GM21526 (cell line): Measurements from ENCODE around the gene REG4.
"Not testable (repeated sequence)": the region's sequence is repeated elsewhere in the genome, so short reads cannot be mapped to it uniquely, and the experiment has no call there.

Experiments used
- ATAC-seq: cut with Tn5 transposase; IDR thresholded peaks from one replicate; pipeline ENCODE4 v1.9.1; 2021; ENCODE audit warnings: moderate library complexity; ENCODE audit not compliant: unreplicated experiment, low FRiP score

The REG4 gene

DNA sequence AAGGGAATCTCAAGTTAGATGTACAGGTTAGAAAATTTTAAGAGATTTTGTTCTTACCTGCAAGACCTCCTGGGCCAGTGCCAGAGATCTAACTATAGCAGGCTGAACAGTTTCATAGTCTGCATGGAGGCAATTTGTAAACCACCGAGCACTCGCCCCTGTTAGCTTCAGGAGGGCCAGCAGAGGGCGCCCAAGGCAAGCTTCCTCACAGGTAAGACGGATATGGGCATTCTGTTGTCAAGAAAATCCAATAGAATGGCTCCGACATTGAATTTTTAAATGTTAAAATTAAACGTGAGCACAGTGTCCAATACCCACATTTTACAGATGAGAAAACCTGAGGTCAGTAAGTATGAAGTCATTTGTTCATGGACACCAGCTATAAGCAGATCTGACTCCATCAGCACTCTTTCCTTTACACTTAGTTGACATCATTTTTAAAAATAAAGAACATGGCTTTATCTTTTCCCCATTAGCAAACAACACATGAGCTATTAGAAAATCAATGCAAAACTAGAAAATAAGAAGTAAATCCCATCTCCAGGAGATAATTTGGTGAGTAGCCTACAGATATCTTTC lies 2.2 kb downstream of the REG4 start:
- no peak for ATAC-seq

DNA sequence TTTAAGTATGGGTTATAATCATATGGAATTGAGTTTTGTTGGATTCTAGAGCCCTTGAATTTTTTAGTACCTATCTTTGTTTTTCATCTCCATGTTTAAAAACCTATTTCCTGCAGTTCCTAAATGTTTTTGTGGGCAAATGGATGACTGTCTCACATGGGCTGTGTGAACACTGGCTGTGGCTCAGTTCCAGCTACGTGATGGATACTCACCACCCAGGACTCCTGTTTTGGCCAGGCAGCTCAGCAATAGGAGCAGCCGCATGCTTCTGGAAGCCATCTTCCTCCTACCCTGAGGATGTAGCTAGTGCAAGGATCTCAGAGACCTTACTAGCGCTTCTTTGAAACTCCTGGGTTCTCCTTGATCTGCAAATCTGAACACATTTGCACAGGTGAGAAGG lies 2.8 kb downstream of the REG4 start:
- no peak for ATAC-seq

DNA sequence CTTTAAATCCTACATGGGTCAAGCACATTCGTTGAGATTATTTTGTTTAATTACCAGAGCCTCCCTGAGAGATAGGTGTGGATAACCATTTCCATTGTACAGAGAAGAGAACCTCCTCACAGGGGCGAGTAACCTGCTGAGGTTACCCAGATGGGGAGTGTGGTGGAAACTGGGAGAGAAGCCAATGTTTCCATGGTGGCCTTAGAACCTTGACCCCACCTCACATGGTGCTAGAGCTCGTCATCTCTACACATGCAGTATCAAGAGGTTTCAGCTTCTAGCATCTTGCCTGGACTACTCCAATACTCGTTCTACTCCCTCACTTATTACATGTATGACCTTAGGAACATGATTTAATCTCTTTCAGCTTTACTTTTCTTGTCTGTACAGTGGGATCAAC lies 4.8 kb downstream of the REG4 start:
- ATAC-seq = no peak

DNA sequence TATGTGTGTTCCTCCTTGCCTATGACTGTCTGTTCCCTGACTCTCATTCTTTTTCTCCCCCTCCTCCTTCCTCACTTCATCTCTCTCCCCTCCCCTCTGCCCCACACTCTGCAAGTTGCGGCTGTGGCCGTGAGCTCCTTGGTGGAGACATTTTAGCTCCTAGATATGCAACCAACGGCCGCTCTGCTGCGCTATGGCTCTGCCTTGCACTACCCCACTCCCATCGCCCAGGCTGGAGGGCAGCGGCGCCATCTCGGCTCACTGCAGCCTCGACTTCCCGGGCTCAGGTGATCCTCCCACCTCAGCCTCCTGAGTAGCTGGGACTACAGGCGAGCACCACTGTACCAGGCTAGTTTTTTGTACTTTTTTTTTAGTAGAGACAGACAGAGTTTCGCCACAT lies 5.5 kb downstream of the REG4 start:
- ATAC-seq = no peak

DNA sequence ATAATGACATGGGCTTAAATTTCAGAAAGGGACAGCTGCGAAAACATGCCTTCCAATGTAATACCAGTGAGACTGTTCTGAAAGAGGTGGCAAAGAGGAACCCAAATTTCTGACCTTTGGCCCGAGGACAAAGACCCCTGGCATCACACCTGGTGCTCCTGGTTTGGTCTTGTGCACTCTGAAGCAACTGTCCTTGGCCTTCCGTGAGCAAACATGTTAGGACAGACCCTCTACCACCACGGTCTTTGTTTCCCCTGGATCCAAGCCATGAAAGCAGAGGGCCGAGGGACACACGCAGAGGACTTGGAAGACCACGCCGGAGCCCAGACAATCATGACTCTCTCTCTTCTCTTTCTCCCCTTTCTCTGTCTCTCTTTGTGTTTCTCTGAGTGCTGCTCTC lies 6.0 kb downstream of the REG4 start:
- ATAC-seq = no peak

DNA sequence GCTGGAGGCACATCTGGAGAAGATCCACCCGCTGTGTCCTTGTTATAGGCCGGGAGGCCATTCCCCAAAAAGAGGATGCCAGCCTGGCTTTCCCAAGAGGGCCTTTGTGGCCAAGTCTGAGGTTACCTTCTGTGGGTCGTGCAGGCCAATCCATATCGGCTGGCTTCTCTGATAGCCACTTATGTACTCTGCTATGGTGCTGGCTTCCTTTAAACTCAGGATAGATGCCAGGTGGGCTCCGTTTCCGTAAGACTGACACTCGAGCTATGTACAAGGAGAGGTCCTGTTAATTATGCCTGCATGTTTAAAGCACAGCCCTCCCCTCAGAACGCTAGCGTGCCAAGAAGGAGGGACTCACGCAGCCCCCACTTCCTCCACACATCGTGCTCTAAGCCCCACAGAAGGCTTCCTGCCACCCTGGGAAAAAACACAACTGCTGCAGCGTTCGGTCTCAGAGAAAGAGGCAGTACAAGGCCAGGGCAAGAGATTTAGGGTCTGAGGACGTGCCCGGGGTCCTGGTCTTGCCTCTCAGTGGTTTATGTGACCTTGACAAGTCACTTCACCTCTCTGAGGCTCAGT lies 11.6 kb downstream of the REG4 start:
- ATAC-seq = no peak

DNA sequence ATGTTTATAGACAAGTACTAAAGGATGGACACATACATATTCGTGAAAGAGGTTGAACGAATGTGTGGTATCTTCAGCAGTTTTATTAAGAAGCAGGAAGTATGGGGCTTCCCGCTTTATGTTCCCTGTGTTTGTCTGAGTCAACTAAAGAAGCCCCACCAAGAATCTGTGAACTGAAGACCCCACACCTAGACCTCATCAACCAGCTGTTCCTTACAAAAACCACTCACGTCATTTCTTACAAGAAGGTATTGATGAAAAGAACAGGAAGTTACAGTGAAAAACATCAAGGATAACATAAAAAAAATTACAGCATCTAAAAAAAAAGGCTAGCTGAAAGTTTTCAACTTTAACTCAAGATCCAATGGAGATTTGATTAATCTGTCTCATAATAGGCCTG lies 12.3 kb downstream of the REG4 start:
- ATAC-seq = no peak

DNA sequence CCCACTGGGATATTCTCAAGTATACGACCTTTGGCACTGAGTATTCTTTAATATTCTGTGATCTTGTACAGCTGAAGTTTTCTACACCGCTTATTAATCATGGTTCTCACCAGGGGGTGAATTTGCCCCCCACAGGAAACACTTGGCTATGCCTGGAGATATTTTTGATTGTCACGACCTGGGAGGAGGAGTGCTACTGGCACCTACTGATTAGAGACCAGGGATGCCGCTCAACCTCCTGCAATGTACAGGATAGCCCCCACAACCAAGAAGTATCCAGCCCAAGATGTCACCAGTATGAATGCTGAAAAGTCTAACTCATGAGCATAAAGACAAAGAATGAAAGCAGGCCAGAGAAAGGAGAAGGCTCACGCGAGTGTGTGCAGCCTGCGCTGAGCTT lies 13.7 kb downstream of the REG4 start:
- no peak for ATAC-seq

DNA sequence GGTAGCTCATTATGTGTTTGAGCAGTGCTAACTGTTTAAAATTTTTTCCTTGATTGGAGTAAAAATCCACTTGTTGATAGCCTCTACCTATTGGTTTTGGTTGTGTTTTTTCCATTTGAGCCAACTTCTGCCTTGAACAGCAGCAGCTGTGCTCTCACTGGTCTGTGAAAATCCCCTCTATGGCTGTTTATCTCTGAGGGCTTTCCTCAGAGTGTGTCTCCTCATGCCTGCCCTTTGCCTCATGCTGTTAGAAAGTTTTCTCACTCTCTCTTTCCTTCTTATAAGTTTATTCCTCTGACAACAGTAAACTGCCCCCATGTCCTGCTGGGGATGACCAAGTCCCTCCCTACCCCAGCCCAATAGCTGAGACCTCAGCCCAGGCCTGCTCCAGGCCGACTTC lies 14.1 kb downstream of the REG4 start:
- ATAC-seq = no peak

DNA sequence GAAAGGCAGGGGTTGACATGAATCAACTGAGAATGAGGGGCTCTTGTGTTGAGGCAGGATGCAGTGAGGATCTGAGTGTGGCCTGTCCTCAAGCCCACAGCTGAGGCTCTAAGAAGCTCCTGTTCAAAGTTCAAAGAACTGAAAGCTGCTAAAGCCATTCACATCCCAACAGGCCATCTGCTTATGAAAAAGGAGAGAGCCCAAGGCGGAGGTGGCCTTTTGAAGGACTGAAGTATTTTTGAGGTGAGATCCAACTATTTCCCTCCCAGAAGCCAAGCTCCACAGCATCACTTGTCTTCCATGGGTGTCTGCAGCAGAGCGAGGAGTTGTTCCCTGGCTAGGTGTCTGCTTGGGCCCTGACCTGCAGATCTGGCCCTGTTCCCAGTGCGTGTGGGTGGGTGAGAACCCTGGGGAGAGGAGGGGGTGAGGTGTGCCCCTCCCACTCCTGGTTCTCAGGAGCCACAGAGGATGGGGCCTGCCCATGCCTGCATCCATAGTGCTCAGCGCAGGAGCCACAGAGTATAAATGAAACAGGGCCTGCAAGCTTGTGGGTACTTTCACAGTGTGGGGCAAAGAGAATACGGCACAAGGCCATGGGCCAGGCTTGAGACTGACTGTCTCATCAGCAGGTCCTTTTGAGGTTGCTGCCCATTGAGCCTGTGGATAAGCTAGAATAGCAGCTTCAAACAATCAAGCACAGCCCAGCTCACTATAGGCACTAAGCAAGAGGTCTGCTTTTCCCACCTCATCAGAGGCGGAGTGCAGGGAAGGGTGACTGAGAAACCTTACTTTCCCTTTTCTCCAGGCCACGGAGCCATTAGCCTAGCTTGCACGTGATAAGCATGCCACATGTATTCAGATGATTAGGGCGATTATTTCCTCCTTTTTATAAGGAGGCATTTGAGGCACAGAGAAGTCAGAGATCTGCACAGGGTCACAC lies 15.7 kb downstream of the REG4 start:
- ATAC-seq = no peak

DNA sequence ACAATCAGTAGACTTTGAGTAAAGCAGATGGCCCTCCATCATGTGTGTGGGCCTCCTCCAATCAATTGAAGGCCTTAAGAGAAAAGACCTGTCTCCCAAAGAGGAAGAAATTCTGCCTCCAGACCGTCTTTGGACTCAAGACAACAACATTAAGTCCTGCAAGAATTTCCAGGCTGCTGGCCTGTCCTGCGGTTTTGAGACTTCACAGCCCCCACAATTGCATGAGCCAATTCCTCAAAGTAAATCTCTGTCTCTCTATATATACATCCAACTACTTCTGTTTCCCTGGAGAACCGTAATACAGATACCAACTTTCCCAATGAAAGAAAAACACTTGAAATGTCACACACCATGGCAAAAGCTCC lies 16.4 kb downstream of the REG4 start:
- no peak for ATAC-seq

DNA sequence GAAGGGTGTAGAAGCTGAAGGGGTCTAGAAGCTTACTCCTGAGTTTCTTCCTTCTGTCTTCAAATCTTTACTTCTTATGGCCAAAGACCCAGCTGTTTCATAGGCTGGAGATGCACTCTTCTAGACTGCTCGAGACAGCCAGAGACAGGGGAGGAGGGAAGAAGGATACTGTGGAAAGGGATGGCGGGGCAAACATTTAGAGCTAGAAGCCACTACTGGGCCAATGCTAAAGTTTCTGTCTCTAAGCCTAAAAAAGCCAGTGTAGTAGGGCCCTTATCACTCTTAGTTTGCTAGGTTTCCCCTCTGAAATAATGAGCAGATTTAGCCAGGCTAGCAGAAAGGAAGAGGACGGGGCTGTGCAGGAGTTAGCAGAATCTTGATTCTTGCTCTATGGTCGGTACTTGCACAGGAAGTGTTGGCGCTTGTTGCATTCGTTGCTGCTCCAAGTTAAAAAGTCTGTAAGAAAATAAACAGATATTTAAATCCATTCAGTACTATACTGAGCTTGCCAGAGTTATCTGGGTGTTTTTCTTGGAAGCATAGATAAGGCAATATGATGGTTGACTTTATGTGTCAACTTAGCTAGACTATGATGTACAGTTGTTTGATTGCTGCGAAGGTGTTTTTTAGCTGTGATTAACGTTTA lies 16.9 kb downstream of the REG4 start:
- ATAC-seq = no peak

DNA sequence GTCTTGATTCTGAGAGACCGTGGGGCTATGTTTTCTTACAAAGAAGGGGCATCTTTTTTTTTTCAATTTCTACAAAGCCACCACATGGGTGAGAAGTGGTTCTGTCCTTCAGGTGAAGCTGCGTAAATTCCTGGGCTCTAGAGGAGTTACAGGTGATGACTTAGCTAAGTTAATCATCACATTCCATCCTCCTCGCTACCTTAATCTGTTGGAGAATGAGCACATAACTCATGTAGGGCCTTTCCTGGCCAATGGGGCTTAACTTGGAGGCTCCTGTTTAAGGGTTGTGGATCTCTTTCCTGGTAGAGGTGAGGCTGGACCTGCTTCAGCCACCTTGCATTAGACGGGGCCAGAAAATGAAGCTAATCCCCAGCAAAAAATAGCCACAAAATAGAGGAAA lies 19.9 kb downstream of the REG4 start:
- no peak for ATAC-seq

DNA sequence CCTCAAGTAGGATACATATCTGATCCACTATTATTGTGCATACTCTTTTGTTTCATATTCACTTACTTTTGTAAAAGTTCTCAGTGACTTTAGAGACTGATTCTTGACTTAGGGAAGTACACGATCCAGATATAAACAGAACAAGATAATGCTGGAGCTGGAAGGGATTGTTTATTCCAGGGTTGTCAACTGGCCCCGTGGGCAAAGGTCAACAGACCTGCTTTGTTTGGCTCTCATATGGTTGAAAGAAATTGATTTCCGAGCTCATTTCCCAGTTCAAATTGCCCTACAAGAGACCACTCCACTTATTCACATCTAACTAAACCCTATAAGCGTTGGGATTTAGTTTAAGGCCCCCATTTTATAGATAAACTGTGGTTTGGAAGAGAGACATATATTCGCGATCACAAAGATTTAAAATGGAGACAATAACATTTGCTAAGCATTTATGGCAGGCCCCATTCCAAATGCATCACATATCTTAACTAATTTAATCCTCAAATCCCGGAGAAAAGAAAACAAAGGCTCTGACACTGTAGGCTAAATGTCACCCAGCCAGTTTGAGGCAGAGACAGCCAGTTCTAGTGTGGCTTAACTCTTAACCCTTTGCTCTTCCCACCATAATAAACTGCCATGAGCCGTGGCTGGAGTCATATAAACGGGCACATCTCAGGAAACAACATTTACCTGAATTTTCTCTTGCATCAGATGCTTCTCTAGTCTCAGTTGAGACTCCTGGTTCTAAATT lies 20.6 kb downstream of the REG4 start:
- ATAC-seq = no peak

DNA sequence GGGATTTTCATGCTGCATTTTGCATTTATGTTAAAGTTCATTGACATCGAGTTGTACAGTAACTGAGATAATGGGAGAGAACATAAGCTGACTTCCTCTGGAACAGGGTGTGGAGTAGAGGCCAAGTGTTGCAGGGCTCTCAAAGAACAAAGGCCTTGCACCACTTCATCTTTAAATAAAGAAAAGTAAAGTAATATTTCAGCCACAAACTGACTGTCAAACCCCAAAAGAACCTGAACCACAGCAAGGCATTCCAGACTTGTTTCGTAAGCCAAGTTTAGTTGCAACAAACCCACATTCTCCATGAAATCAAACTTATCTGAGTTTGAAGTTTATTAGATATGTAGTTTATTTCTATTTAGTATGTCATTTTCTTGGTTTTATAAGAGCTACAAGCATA lies 23.5 kb downstream of the REG4 start:
- no peak for ATAC-seq

DNA sequence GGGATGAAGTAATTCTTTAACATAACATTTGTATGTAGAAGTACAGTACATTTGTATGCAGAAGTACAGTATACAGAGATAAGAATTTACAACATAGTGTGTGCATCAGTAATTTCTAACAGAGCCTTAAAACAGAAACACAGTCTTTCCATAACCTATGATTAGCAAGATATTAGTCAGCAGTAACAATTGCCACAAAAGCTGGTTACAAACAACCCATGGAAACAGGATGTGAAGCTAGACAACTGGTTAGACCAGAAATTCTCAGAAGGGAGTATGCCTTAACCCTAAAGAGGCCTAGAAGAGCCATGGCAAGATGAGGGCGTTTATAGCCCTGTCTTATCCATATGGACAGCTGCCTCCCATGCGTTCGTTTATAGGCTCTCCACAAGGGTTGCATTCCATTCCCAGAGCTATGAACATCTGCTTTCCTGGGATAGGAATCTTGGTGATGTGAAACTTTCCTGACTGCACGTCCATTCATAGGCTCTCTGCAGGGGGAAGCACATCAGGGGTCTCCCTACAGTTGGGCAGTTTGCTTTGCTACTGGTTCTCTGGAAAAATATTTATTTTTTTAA lies 24.7 kb downstream of the REG4 start:
- ATAC-seq = not testable (repeated sequence)

DNA sequence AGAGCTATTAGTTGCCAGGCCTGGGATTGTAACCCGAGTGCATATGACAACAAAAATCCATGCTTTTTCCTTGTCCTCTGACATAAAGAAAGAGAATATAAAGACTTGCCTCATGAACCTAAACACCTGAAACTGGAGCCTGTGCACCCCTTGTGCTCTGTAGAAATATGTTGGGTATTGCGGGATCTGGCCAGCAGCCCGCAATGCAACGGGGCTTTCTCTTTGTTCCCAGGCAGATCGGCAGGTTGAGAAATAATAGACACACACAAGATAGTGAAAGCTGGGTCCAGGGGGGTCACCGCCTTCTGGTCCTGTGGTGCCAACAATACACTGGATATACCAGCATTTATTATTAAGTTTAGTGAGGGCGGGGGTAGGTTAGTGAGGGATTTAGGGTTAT lies 25.2 kb downstream of the REG4 start:
- not testable (repeated sequence) for ATAC-seq

DNA sequence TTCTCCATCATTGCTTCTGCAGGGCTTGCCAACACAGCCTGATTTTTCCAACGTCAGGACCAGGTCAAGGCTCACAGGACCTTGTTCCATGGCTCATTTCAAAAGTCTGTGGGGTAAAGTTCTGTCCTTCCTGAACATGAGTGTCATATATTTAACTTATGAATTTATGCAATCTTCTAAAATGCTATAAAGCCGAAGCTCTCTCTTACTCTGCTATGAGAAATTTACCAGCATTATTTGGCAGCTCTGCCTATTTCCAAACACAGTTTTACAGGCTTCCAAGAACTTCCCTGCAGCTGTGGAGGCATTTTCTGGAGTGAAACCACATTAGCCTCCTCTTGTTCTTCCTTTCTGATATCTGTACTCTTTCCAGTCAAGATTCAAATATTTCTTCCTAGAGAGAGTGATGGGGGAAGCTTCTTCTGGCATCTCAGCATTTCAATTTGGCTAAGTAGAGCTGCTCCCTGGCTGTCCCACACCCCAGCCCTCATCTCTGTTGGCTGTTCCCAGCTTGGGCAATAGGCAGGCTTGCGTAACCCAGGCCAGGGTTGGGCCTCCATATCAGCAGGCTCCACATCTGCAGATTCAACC lies 27.0 kb downstream of the REG4 start:
- ATAC-seq = no peak

DNA sequence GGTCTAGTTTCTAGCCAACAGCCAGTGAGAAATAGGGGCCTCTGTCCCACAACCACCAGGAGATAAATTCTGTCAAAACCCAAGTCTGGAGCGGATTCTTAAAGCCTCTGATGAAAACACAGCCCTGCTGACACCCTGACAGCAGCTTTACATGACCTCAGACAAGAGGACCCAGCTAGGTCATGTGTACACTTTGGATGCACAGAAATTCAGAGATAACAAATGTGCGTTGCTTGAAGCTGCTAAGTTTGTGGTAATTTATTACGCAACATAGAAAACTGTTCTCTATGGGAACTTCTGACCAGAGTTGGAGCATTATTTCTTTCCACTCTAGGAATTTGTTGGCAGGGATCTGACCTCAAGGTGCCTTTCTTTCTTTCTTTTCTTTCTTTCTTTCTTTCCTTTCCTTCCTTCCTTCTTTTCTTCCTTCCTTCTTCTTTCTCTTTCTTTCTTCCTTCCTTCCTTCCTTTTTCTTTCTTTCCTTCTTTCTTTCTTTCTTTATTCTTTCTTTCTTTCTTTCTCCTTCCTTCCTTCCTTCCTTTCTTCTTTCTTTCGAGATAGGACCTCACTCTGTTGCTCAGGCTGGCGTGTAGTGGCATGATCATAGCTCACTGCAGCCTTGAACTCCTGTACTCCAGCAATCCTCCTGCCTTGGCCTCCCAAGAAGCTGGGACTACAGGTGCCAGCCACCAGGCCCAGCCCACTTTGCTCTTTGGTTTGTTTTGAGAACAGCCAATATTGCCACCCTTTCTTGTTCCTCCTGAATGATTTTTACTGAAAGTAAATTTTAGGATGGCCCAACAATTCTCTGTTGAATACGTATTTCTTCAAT lies 27.7 kb downstream of the REG4 start:
- ATAC-seq = no peak
